H9 (cell line): ENCODE measurements around the gene HMGCS1. TPM values are rescaled to one million over a fixed set of nuclear protein-coding genes. Genes with fewer than 3 reads are reported as not detected.

Source experiments
- DNase-seq: peaks from one replicate; pipeline ENCODE4 v3.0.0-alpha.2; 2017
- H2AFZ ChIP-seq: one replicate; pipeline ENCODE4 v1.6.1; 2013; ENCODE audit warnings: mild to moderate bottlenecking, low read length, control low read depth, moderate library complexity
- H2AK5ac ChIP-seq: 2 replicates; pipeline ENCODE4 v1.6.1; 2013; ENCODE audit warnings: low read length, control low read depth, mixed read lengths; ENCODE audit not compliant: insufficient read length
- H2BK120ac ChIP-seq: one replicate; pipeline ENCODE4 v1.6.1; 2013; ENCODE audit warnings: low read depth, mild to moderate bottlenecking, low read length, control low read depth, inconsistent platforms; ENCODE audit not compliant: poor library complexity, severe bottlenecking
- H2BK12ac ChIP-seq: 2 replicates; pipeline ENCODE4 v1.6.1; 2013; ENCODE audit warnings: low read length, control low read depth, mixed read lengths, low read depth; ENCODE audit not compliant: insufficient read length
- H2BK15ac ChIP-seq: 2 replicates; pipeline ENCODE4 v1.6.1; 2013; ENCODE audit warnings: low read depth, low read length, control low read depth
- H2BK20ac ChIP-seq: one replicate; pipeline ENCODE4 v1.6.1; 2013; ENCODE audit warnings: low read depth, mild to moderate bottlenecking, low read length, control low read depth, inconsistent platforms; ENCODE audit not compliant: poor library complexity, severe bottlenecking
- H2BK5ac ChIP-seq: 2 replicates; pipeline ENCODE4 v1.6.1; 2013; ENCODE audit warnings: low read length, control low read depth, mixed read lengths; ENCODE audit not compliant: insufficient read length
- H3K14ac ChIP-seq: 2 replicates; pipeline ENCODE4 v1.6.1; 2013; ENCODE audit warnings: low read length, control low read depth; ENCODE audit not compliant: insufficient read depth
- H3K18ac ChIP-seq: 2 replicates; pipeline ENCODE4 v1.6.1; 2013; ENCODE audit warnings: low read depth, mild to moderate bottlenecking, mixed read lengths, low read length, control low read depth; ENCODE audit not compliant: insufficient read length
- H3K23ac ChIP-seq: 2 replicates; pipeline ENCODE4 v1.6.1; 2013; ENCODE audit warnings: low read length, control low read depth, mixed read lengths, low read depth; ENCODE audit not compliant: insufficient read length
- H3K23me2 ChIP-seq: 2 replicates; pipeline ENCODE4 v1.6.1; 2013; ENCODE audit warnings: low read depth, mild to moderate bottlenecking, mixed read lengths, low read length, control low read depth; ENCODE audit not compliant: insufficient read length, poor library complexity, severe bottlenecking
- H3K27ac ChIP-seq: 2 replicates; pipeline ENCODE4 v1.5.1; 2013; ENCODE audit warnings: low read length, control low read depth, mixed read lengths, low read depth; ENCODE audit not compliant: insufficient read length
- H3K27me3 ChIP-seq: 2 replicates; pipeline ENCODE4 v1.6.1; 2013; ENCODE audit warnings: low read length, control low read depth, inconsistent platforms; ENCODE audit not compliant: insufficient read depth
- H3K4ac ChIP-seq: 2 replicates; pipeline ENCODE4 v1.6.1; 2013; ENCODE audit warnings: low read depth, mild to moderate bottlenecking, control low read depth, inconsistent platforms, low read length, moderate library complexity
- H3K4me1 ChIP-seq: 2 replicates; pipeline ENCODE4 v1.6.1; 2013; ENCODE audit warnings: low read length, control low read depth, inconsistent platforms; ENCODE audit not compliant: insufficient read depth
- H3K4me2 ChIP-seq: 2 replicates; pipeline ENCODE4 v1.6.1; 2013; ENCODE audit warnings: low read length, control low read depth, mixed read lengths; ENCODE audit not compliant: insufficient read length, insufficient read depth
- H3K56ac ChIP-seq: 2 replicates; pipeline ENCODE4 v1.6.1; 2013; ENCODE audit warnings: low read depth, mild to moderate bottlenecking, mixed read lengths, low read length, control low read depth; ENCODE audit not compliant: insufficient read length
- H3K79me1 ChIP-seq: 2 replicates; pipeline ENCODE4 v1.6.1; 2013; ENCODE audit warnings: low read depth, mild to moderate bottlenecking, moderate library complexity, low read length, control low read depth, inconsistent platforms; ENCODE audit not compliant: insufficient read depth, poor library complexity, severe bottlenecking
- H3K79me2 ChIP-seq: 2 replicates; pipeline ENCODE4 v1.6.1; 2013; ENCODE audit warnings: low read length, control low read depth, inconsistent platforms; ENCODE audit not compliant: insufficient read depth
- H3K9ac ChIP-seq: 2 replicates; pipeline ENCODE4 v1.6.1; 2013; ENCODE audit warnings: low read length, control low read depth, mixed read lengths; ENCODE audit not compliant: insufficient read length; ENCODE audit errors: extremely low read depth
- H3K9me3 ChIP-seq: one replicate; pipeline ENCODE4 v1.6.1; 2013; ENCODE audit warnings: low read depth, low read length, inconsistent platforms; ENCODE audit not compliant: control insufficient read depth
- H3T11ph ChIP-seq: one replicate; pipeline ENCODE4 v1.6.1; 2013; ENCODE audit warnings: mild to moderate bottlenecking, low read length, control low read depth, inconsistent platforms
- H4K20me1 ChIP-seq: one replicate; pipeline ENCODE4 v1.6.1; 2013; ENCODE audit not compliant: control insufficient read depth, insufficient read length, insufficient read depth
- H4K5ac ChIP-seq: 2 replicates; pipeline ENCODE4 v1.6.1; 2013; ENCODE audit warnings: low read depth, mild to moderate bottlenecking, mixed read lengths, low read length, control low read depth; ENCODE audit not compliant: insufficient read length
- H4K8ac ChIP-seq: replicated peaks from 2 replicates; pipeline ENCODE4 v1.6.1; 2013; ENCODE audit warnings: low read length, control low read depth, mixed read lengths, low read depth; ENCODE audit not compliant: insufficient read length
- H4K91ac ChIP-seq: 2 replicates; pipeline ENCODE4 v1.6.1; 2013; ENCODE audit warnings: low read depth, mild to moderate bottlenecking, moderate library complexity, mixed read lengths, low read length, control low read depth; ENCODE audit not compliant: insufficient read length
- H3K27ac Mint-ChIP-seq, 3 experiments: 2 replicates in 2 of 3; 3 replicates in 1 of 3; pipeline ENCODE4 v1.8.0; 2020 to 2021; ENCODE audit warnings: mixed read lengths in 3 of 3, mild to moderate bottlenecking in 1 of 3, moderate library complexity in 1 of 3
- H3K27me3 Mint-ChIP-seq: 2 replicates; pipeline ENCODE4 v1.8.0; 2021; ENCODE audit warnings: low read depth, mild to moderate bottlenecking, moderate library complexity, mixed read lengths
- H3K36me3 Mint-ChIP-seq, 3 experiments: 2 replicates in 2 of 3; 3 replicates in 1 of 3; pipeline ENCODE4 v1.8.0; 2020 to 2021; ENCODE audit warnings: low read depth in 3 of 3, mixed read lengths in 3 of 3; ENCODE audit not compliant: insufficient read depth in 1 of 3
- H3K4me1 Mint-ChIP-seq, 2 experiments: 2 replicates each; pipeline ENCODE4 v1.8.0; 2020; ENCODE audit warnings: mixed read lengths in 2 of 2
- H3K4me3 Mint-ChIP-seq, 2 experiments: 2 replicates in 1 of 2; 3 replicates in 1 of 2; pipeline ENCODE4 v1.8.0; 2020 to 2021; ENCODE audit warnings: mild to moderate bottlenecking in 2 of 2, mixed read lengths in 2 of 2, moderate library complexity in 1 of 2
- H3K9me3 Mint-ChIP-seq, 2 experiments: 2 replicates in 1 of 2; 3 replicates in 1 of 2; pipeline ENCODE4 v1.8.0; 2020; ENCODE audit warnings: mild to moderate bottlenecking in 2 of 2, mixed read lengths in 2 of 2, moderate library complexity in 1 of 2
- total RNA-seq: library from RNA; stranded (reverse); gene quantifications from 2 replicates; pipeline ENCODE4 v1.2.1, GENCODE V29; 2021
- TF ChIP-seq, protein P1 (sequence below): fragments of 200-600 bp; sonication (generic); conservative IDR thresholded peaks from 3 replicates; pipeline ENCODE4 v1.8.0; 2021; ENCODE audit warnings: antibody characterized with exemption, mild to moderate bottlenecking

Gene HMGCS1
- total RNA-seq, 1 experiment from 2014 or later, result 147 TPM

DNA sequence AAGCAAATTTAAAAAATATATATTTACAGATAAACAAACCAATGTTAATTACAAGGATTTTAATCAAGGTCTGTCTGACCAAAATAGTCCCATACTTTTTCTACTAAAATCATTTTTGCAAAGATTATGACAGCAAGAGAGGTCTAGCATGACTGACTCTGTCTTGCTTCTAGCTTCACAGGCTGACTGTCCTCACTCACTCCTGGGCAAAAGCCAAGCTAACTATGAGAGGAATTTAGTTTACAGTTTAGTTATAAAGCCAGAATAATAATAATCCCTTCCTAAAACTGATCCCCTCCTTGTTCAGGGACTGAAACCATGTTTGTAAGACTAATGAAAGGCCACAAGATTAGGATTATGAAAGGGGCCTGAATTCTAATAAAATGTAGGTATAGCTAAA is 45.5 kb upstream of the HMGCS1 start:
- no peak overlapping the region for H4K91ac ChIP-seq
- H2AK5ac ChIP-seq, result no peak overlapping the region
- H3K79me2 ChIP-seq, result no peaks in the 10 kb centered on the region
- H2BK12ac ChIP-seq, result no peak overlapping the region
- H3K27me3 Mint-ChIP-seq, result peaks cover 4% of the 10 kb centered on the region
- no peak overlapping the region for H2BK20ac ChIP-seq
- H3K27me3 ChIP-seq, result no peaks in the 10 kb centered on the region; the same call in 1 of the 2 replicates
- no peaks in the 10 kb centered on the region for H4K20me1 ChIP-seq
- peaks cover 10% of the 10 kb centered on the region for H3K9me3 ChIP-seq
- H3K18ac ChIP-seq, result no peak overlapping the region
- no peak overlapping the region for H3K4me3 Mint-ChIP-seq
- no peak overlapping the region for H3K4ac ChIP-seq
- no peaks in the 10 kb centered on the region for H3K4me1 Mint-ChIP-seq
- no peaks in the 10 kb centered on the region for H3K4me1 ChIP-seq
- H3K27ac ChIP-seq, result no peak overlapping the region
- H2AFZ ChIP-seq, result no peak overlapping the region
- H2BK5ac ChIP-seq, result no peak overlapping the region
- peaks cover 3 to 14% (median 7%) of the 10 kb centered on the region in 3 experiments; a peak in 4 of 7 replicates for H3K36me3 Mint-ChIP-seq
- TF ChIP-seq, protein P1, sequence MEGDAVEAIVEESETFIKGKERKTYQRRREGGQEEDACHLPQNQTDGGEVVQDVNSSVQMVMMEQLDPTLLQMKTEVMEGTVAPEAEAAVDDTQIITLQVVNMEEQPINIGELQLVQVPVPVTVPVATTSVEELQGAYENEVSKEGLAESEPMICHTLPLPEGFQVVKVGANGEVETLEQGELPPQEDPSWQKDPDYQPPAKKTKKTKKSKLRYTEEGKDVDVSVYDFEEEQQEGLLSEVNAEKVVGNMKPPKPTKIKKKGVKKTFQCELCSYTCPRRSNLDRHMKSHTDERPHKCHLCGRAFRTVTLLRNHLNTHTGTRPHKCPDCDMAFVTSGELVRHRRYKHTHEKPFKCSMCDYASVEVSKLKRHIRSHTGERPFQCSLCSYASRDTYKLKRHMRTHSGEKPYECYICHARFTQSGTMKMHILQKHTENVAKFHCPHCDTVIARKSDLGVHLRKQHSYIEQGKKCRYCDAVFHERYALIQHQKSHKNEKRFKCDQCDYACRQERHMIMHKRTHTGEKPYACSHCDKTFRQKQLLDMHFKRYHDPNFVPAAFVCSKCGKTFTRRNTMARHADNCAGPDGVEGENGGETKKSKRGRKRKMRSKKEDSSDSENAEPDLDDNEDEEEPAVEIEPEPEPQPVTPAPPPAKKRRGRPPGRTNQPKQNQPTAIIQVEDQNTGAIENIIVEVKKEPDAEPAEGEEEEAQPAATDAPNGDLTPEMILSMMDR, result no peak
- no peak overlapping the region for H3K9ac ChIP-seq
- H3K9me3 Mint-ChIP-seq, result peaks cover 28 to 32% of the 10 kb centered on the region in 2 experiments
- H4K8ac ChIP-seq, result no peak overlapping the region
- H3K4me2 ChIP-seq, result no peak overlapping the region
- no peak overlapping the region for H3T11ph ChIP-seq
- H3K23ac ChIP-seq, result no peak overlapping the region
- no peak overlapping the region for H4K5ac ChIP-seq
- no peak overlapping the region for H3K27ac Mint-ChIP-seq
- H3K23me2 ChIP-seq, result no peaks in the 10 kb centered on the region
- H2BK120ac ChIP-seq, result no peak overlapping the region
- no peak for DNase-seq
- no peak overlapping the region for H3K56ac ChIP-seq
- H3K79me1 ChIP-seq, result no peaks in the 10 kb centered on the region
- H3K14ac ChIP-seq, result no peak overlapping the region
- no peak overlapping the region for H2BK15ac ChIP-seq
